D721Med (cell line): ENCODE data around the gene LIMK2.

Experiments used
- DNase-seq: peaks from one replicate; pipeline ENCODE4 v3.0.0; 2011; ENCODE audit warnings: low spot score; ENCODE audit not compliant: insufficient read length
- FAIRE-seq: peaks from 2 replicates; lab custom pipeline; 2011; peaks lifted over from hg19 to GRCh38; lab: Jason Lieb, UNC
- CTCF ChIP-seq: IDR thresholded peaks from 2 replicates; pipeline ENCODE4 v1.5.1; 2012; ENCODE audit warnings: mild to moderate bottlenecking, control low read depth; ENCODE audit not compliant: insufficient read depth; ENCODE audit errors: missing control alignments

The LIMK2 gene

GRCh38 chr22:31323578-31324550 is 111.8 kb downstream of the LIMK2 start:
- TF ChIP-seq CTCF = no peak
- no peak for FAIRE-seq

GRCh38 chr22:31326877-31327276 is 114.8 kb downstream of the LIMK2 start:
- no peak for TF ChIP-seq CTCF
- no peak for DNase-seq
- no peak for FAIRE-seq

More at GRCh38 chr22:31323578-31324550, 111.8 kb downstream of the LIMK2 start:
- no peak for DNase-seq

GRCh38 chr22:31327806-31328543 is 115.9 kb downstream of the LIMK2 start:
- TF ChIP-seq CTCF = no peak
- no peak for DNase-seq
- no peak for FAIRE-seq

GRCh38 chr22:31328544-31328960 is 116.5 kb downstream of the LIMK2 start:
- FAIRE-seq (no peak), DNase-seq (no peak)
- no peak for TF ChIP-seq CTCF

GRCh38 chr22:31329029-31329428 is 116.9 kb downstream of the LIMK2 start:
- DNase-seq (no peak), FAIRE-seq (no peak)
- TF ChIP-seq CTCF = no peak
